Mammary epithelial cell (primary cell): Measurements from ENCODE around the gene UGT1A8.

Experiments used
- EZH2 ChIP-seq: IDR thresholded peaks from 2 replicates; pipeline ENCODE4 v1.6.1; 2012; ENCODE audit warnings: low read length, inconsistent platforms, borderline replicate concordance
- TF ChIP-seq, protein P1 (sequence below), 2 donors: IDR thresholded peaks in 1 of 2; conservative IDR thresholded peaks in 1 of 2; 2 replicates each; pipeline ENCODE4 v1.5.1; 2011 to 2012; ENCODE audit warnings: inconsistent platforms in 2 of 2, low read length in 2 of 2, mild to moderate bottlenecking in 2 of 2, control low read depth in 1 of 2, low read depth in 1 of 2; ENCODE audit not compliant: insufficient read depth in 1 of 2; ENCODE audit errors: extremely low read depth in 1 of 2

DNA sequence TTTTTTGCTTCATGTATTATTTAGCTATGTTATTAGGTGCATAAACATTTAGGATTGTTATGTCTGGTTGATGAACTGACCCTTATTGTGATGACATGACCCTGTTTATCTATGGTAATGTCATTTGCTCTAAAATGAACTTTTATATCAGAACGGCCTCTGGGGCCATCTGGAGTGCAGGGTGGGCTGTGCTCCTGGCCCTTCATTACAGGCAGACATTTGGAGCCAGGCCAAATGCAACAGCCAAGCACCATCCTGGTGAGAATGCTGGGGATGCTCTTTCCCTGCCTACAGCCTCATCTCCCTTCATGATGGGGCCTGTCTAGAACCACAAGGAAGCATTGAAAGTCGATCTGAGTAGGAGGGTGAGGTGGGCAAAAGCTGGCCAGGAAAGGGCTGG is 198.9 kb downstream of the UGT1A8 start:
- TF ChIP-seq EZH2 = no peak
- TF ChIP-seq, protein P1, sequence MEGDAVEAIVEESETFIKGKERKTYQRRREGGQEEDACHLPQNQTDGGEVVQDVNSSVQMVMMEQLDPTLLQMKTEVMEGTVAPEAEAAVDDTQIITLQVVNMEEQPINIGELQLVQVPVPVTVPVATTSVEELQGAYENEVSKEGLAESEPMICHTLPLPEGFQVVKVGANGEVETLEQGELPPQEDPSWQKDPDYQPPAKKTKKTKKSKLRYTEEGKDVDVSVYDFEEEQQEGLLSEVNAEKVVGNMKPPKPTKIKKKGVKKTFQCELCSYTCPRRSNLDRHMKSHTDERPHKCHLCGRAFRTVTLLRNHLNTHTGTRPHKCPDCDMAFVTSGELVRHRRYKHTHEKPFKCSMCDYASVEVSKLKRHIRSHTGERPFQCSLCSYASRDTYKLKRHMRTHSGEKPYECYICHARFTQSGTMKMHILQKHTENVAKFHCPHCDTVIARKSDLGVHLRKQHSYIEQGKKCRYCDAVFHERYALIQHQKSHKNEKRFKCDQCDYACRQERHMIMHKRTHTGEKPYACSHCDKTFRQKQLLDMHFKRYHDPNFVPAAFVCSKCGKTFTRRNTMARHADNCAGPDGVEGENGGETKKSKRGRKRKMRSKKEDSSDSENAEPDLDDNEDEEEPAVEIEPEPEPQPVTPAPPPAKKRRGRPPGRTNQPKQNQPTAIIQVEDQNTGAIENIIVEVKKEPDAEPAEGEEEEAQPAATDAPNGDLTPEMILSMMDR (conservative IDR thresholded peaks at IDR 0.05 in 1 of 2, IDR thresholded peaks at IDR 0.05 in 1 of 2; ENCODE audit: extremely low read depth in 1 of 2, insufficient read depth in 1 of 2, low read depth in 1 of 2, low read length in 2 of 2) = no peak
